Measurements from ENCODE around the gene SETD7. TPM values are rescaled to one million over a fixed set of nuclear protein-coding genes. Genes with fewer than 3 reads are reported as not detected.
A peak's percentile ranks its signal among the peaks of the same experiment; 100 is the strongest.

Gene SETD7
- total RNA-seq, 1 donor from 2014 or later = 63.3 TPM

DNA sequence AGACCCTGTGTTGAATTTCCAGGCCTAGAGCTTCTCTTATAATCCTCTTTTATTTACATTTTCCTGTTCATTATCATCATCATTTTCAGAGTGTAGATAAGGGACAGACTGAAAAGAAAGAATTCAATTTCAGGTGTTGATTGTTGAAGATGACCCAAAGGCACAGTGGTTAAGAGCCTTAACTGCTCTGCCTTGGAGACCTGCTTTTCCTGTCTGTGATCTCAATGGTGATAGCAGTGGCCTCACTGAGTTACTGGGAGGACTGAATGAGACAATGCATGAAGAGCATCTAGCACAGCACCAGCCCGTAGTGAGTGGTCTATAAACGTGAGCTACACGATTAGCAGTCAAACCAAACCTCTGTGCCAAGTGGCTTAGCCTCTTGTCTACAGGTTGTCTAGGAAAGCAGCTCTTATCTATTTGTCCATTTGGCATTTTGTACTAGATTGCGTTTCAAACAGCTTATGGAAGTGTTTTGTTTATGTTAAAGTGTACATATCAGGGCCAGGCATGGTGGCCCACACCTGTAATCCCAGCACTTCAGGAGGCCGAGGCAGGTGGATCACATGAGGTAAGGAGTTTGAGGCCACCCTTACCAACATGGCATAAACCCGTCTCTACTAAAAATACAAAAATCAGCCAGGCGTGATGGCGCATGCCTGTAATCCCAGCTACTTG lies 41.5 kb downstream of the SETD7 start:
- no peak for DNase-seq (ENCODE audit: low read depth in 2 of 2)

GRCh38 chr4:139511320-139511719 lies 44.7 kb downstream of the SETD7 start:
- DNase-seq (ENCODE audit: low read depth in 2 of 2) = peak in 1 of 2 donors; percentile 82

DNA sequence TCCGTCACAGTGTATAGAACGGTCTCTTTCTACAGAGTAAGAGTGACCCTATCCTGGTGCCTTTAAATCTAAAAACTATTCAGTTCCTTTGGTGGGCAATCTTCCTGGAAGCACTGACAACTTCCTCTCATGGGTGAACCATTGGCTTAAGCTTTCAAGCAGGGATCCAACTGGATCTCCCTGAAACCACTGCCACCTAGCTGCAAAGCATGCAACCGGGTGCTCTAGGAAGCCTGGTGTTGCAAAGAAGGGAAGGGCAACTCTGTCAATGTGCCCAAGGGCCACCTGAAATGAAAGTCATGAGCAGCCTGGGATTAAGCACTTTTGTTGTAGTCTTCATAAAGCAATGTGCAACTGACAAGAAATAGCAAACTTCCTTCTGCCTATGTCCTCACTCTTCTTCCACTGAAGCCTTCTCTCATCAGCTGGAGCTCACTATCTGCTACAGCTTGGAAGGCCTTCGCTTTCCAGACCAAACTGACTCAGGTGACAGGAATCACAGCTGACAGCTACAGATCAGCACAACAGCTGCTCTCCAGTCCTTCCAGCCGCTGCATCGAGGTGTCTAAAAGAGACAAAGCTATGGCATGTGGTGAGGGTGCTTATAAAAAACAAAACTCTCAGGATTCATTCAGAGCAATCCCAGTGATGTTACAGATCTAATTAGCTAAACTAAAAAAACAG lies 46.1 kb downstream of the SETD7 start:
- peak; percentile 45 to 60 for DNase-seq (ENCODE audit: low read depth in 2 of 2)

- DNase-seq (ENCODE audit: low read depth in 2 of 2) = peak; percentile 64 to 65
These were observed 47.3 kb downstream of the SETD7 start for GRCh38 chr4:139508581-139509237.

DNA sequence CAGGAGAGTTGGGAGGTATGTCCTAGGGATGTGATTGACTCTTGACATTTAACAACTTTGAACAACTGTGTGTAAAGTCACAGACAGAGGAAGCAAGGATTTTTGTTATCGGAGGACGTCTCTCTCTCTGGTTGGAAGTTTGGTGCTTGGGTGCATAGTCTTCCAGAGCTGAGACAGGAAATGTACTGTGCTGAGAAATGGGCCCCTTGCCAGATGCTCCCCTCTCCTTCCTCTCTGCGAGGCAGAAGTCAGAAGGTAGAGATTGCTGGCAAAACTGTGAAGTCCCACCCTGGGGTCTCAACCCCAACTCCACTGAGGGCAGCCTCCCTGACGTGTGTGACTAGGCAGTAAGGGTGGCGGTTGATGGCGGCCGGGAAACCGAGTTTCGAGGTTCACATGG lies 49.2 kb downstream of the SETD7 start:
- peak in 1 of 2 donors; percentile 35 for DNase-seq (ENCODE audit: low read depth in 2 of 2)

DNA sequence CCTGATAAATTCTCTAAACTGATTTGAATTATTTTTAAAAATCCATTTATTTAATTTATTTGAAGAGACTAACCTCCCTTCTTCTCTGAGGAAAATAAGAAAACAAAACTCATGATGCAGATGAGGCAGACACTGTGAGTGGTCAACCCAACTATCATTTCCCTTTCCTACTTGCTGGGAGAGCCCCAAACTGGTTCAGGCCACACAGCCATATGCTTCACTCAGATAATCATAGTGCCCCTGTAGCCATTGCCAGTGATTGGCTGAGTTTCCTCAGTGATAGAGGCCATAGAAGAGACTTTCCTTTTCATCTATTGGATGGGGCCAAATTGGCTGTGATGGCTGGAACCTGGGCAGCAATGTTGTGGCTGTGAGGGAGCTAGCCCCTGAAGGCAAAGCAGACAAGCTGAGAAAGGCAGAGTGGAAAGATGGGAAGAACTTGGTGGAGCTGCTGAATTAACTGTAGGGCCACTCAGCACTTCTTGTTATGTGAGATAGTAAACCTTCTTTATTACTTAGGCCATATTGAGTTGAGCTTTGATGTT lies 52.3 kb downstream of the SETD7 start:
- no peak for DNase-seq (ENCODE audit: low read depth in 2 of 2)

DNA sequence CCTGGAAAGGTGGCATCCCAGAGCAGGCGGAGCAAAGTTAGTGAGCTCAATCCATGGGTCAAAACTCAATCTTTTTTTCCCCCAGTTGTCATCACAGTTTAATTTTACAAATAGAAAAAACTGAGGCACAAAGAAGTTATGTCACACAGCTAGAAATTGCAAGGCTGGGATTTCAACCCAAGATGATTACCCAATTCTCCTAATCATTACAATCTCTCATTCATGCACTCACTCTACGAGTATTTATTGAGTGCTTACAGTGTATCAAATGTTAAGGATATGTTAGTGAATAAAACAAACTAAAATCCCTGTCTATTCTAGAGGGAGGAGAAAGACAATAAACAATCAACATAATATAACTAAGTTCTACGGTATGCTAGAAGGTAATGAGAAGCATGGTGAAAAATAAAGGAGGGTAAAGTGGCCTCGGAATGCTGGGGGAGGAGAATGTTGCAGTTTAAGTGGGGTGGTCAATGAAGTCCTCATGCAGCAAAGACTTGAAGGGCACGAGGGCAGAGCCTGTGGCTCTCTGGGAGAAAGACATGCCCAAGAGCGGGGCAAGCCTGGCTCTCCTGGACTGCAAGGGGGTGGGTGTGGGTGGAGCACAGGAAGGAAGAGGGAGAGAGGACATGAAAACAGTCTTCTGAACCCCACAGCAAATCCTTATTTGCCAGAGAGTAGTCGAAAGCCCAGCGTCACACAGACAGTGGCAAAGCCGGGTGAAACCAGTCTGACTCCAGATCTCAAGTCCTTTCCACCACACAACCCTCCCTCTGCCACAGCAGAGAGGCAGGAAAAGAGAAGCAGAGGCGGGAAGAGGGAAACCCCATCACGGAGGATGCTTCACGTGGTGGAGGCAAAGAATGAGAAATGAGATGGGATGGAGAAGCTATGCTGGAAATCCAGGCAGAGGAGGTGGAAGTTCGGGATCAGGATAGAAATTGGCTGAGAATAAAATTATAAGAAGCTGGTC lies 53.8 kb downstream of the SETD7 start:
- DNase-seq (ENCODE audit: low read depth in 2 of 2) = peak in 1 of 2 donors; percentile 15

DNA sequence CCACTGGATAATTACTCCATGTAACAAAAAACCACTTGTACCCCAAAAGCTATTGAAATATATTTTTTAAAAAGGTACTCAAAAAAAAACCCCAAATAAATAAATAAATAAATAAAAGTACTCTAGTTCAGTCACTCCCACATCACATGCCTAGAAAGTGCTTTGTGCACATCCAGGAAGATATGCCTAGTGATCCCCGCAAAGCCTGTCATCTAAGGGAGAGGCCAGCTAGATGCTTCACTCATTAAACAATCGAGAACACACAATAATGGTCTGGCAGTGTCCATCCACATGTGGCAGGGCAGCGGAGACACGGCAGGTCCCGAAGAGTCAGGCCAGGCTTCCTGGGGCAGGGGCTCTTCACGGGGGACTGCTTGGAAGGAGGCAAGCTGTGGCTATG lies 54.5 kb downstream of the SETD7 start:
- DNase-seq (ENCODE audit: low read depth in 2 of 2) = no peak

DNA sequence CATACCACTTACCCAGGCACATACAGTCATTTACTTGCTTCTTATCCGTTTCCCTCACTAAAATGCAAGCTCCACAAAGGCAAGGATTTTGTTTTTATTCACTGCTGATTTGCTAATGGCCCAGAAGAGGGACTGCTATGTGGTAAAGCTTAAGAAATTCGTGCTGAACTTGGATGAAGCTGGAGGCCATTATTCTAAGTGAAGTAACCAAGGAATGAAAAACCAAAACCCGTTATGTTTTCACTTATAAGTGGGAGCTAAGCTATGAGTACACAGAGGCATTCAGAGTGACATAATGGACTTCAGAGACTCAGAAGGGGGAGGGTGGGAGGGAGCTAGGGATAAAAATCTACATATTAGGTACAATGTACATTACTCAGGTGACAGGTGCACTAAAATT lies 54.9 kb downstream of the SETD7 start:
- DNase-seq (ENCODE audit: low read depth in 2 of 2) = no peak

DNA sequence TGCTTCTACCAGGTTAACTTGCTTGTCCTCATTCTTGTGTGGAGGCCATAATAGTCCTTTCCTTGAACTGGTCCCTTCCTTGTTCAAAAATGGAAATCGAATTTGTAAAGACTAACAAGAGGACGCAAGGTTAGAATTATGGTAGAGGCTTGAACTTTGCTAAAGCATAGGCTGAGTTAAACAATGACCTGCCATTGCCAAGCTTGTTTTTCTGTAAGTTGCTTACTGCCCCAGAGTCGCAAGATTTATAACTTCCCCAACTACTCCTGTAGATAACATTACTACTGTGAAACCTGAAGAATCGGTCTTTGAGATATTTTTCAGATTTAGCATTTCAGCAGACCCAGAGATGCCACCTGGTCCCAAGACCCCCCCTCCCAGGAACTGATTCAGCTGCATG lies 56.8 kb downstream of the SETD7 start:
- no peak for DNase-seq (ENCODE audit: low read depth in 2 of 2)

- no peak for DNase-seq (ENCODE audit: low read depth in 2 of 2)
These were observed 62.8 kb downstream of the SETD7 start for GRCh38 chr4:139493176-139493575.

DNA sequence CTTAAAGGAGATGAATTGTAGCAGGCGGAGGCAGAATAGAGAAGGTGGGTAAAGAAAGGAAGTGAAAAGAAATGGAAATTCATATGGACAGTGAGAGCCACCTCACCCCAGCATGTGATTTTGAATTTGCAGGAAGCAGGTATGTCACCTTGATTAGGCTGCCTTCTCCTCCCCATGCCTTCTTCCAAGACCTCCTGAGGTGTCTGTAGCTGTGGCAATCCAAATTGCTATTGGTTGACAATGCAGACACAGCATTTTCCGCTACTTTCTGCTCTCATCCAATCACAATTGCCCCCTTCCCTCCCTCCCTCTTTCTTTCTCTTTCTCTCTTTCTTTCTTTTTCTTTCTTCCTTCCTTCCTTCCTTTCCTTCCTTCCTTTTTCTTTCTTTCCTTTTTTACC lies 63.6 kb downstream of the SETD7 start:
- DNase-seq (ENCODE audit: low read depth in 2 of 2) = no peak

DNA sequence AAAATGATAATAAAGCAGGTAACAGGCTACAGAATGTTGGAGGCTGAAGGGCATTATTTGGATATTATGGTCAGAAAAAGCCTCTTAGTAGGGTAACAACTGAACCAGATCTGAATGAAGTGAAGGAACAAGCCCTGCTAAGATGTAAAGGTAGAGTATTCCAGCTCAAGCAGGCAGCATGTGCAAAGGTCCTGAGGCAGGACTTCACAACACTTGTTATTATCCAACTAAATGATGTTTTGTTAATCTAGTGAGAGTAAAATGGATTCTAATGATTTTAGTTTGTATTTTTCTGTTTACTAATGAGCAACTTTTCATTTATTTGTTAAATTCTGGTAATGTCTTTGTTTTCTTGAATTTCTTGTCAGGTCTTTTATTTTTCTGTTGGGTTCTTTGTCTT lies 66.4 kb downstream of the SETD7 start:
- no peak for DNase-seq (ENCODE audit: low read depth in 2 of 2)

DNA sequence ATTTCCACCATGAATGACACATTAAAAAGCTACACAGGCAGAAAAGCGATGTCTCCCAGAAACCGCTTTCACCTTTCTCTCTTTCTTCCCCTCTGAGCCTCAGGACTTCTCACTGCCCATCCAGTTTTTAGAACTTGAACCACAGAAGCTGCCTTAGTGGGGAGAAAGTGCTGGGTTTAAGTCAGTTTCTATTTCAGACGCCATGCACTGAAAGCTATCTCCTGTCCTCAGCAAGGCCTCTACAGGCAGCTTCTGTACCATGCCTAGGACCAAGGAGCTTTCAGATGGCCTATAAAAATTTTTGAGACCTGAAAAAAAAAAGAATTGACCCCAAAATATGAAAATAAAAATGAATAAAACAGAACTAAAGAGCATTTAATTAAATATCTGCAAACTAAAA lies 67.6 kb downstream of the SETD7 start:
- DNase-seq (ENCODE audit: low read depth in 2 of 2) = no peak

DNA sequence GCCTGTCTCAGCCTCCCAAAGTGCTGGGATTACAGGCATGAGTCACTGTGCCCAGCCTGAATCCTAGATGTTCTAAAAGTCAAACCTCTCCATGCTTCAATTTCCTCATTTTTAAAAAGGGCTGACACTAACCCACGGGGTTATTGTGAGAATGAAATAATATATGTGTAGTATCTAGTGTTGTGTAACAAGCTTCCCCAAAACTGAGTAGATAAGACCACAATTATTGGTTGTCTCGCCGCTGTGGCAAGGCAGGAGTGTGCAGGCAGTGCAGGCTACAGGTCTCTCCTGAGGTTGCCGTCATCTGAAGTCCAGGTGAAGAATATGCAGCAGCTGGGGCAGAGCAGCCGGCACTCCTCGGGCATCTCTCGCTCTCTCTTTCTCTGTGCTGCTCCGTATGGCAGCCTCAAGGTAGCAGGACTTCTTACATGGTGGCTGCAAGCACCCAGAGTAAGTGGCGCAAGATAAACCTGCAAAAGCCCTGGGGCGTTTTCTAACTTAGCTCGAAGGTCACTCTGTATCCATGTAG lies 71.2 kb downstream of the SETD7 start:
- no peak for DNase-seq (ENCODE audit: low read depth in 2 of 2)

GRCh38 chr4:139483000-139483399 lies 73.0 kb downstream of the SETD7 start:
- DNase-seq (ENCODE audit: low read depth in 2 of 2) = no peak

DNA sequence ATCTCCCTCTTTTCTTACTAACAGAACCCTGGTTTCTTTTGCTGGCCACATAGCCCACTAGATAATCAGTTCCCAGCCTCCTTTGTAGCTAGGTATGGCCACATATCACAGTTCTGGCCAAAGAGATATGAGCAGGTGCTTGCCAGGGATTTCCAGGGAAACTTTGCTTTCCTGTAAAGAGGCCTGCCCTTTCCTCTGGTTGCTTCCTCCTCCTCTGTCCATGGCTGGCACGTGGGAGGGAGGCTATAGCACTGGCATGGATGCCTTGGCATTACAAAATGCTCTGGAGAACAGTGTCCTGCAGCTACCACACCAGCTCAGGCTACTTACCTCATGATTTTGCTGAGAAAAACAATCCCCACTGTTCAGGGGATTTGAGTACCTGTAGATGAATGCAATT lies 74.6 kb downstream of the SETD7 start:
- DNase-seq (ENCODE audit: low read depth in 2 of 2) = peak in 1 of 2 donors; percentile 36

DNA sequence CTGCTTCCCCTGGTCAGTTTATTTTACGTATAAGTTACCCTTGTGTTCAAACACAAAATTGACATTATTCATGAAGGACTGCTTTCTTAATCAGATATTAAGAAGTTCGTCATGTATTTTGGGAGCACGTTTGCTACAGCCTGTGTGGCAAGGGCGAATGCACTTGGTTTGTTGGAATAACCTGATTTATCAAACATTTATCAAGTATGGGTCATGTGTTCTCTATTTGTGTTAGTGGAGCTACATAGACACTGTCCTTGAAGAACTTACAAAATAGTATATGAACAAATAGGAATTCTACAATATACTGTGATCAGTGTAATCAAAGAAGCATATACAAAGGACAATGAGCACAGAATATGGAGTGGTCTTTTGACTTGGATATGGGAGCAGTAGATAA lies 79.7 kb downstream of the SETD7 start:
- no peak for DNase-seq (ENCODE audit: low read depth in 2 of 2)

DNA sequence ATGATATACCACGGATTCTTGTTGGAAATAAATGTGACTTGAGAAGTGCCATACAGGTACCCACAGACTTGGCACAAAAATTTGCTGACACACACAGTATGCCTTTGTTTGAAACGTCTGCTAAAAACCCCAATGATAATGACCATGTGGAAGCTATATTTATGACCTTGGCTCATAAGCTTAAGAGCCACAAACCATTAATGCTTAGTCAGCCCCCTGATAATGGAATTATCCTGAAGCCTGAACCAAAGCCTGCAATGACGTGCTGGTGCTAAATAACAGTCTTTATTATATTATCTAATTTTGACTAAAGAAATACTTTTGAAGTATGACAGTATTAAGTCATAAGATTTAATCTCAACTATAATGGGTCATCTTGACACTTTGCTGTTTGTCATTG lies 83.2 kb downstream of the SETD7 start:
- DNase-seq (ENCODE audit: low read depth in 2 of 2) = no peak

GRCh38 chr4:139470997-139471665 lies 84.9 kb downstream of the SETD7 start:
- no peak for DNase-seq (ENCODE audit: low read depth in 2 of 2)

GRCh38 chr4:139470295-139470694 lies 85.7 kb downstream of the SETD7 start:
- no peak for DNase-seq (ENCODE audit: low read depth in 2 of 2)

Measured in lung microvascular endothelial cell (primary cell).